DMS 273 (cell line): ENCODE measurements around the gene IPPK.

Experiments
- DNase-seq: peaks from one replicate; lab custom pipeline; 2025; ENCODE audit not compliant: unreplicated experiment; lab: John Stamatoyannopoulos, UW

IPPK gene

GRCh38 chr9:92669890-92670708 is at the start of gene IPPK:
TSS of gene IPPK (minus strand) at chr9:92670131. CDS start at chr9:92669988, 143 bp downstream.
- peak; percentile 99 for DNase-seq

GRCh38 chr9:92719028-92719647 is 49.2 kb upstream of the IPPK start:
- no peak for DNase-seq

- DNase-seq, result peak; percentile 25
Observed at GRCh38 chr9:92718086-92719001, 48.4 kb upstream of the IPPK start.

GRCh38 chr9:92717201-92718085 is 47.5 kb upstream of the IPPK start:
- peak; percentile 44 for DNase-seq

GRCh38 chr9:92716557-92716956 is 46.6 kb upstream of the IPPK start:
- DNase-seq, result peak; percentile 80

GRCh38 chr9:92715488-92716231 is 45.7 kb upstream of the IPPK start:
- DNase-seq, result no peak

- DNase-seq, result no peak
Observed at GRCh38 chr9:92714787-92715487, 45.0 kb upstream of the IPPK start.

GRCh38 chr9:92714016-92714415 is 44.1 kb upstream of the IPPK start:
- no peak for DNase-seq

- no peak for DNase-seq
Observed at GRCh38 chr9:92713528-92713927, 43.6 kb upstream of the IPPK start.

- DNase-seq, result no peak
Observed at GRCh38 chr9:92712767-92713166, 42.8 kb upstream of the IPPK start.

GRCh38 chr9:92711844-92712243 is 41.9 kb upstream of the IPPK start:
- DNase-seq, result no peak

- no peak for DNase-seq
Observed at GRCh38 chr9:92711146-92711545, 41.2 kb upstream of the IPPK start.

GRCh38 chr9:92710368-92710767 is 40.4 kb upstream of the IPPK start:
- no peak for DNase-seq

- DNase-seq, result no peak
Observed at GRCh38 chr9:92709954-92710353, 40.0 kb upstream of the IPPK start.

GRCh38 chr9:92709240-92709639 is 39.3 kb upstream of the IPPK start:
- DNase-seq, result no peak

- no peak for DNase-seq
Observed at GRCh38 chr9:92707530-92707929, 37.6 kb upstream of the IPPK start.

GRCh38 chr9:92706218-92706940 is 36.4 kb upstream of the IPPK start:
- peak; percentile 60 for DNase-seq

GRCh38 chr9:92704528-92704927 is 34.6 kb upstream of the IPPK start:
- no peak for DNase-seq

- DNase-seq, result no peak
Observed at GRCh38 chr9:92696619-92697018, 26.7 kb upstream of the IPPK start.
